ENCODE measurements around the gene SNX24.
A peak's percentile ranks its signal among the peaks of the same experiment; 100 is the strongest.

Gene SNX24

GRCh38 chr5:122845229-122846050, at the start of gene SNX24:
SNX24 (plus strand) TSS chr5:122845613; CDS start chr5:122845634, 21 bp downstream.
- no peak for TF ChIP-seq CTCF (IDR thresholded peaks at IDR 0.05; ENCODE audit: low read depth, low read length, missing control alignments)
- DNase-seq (ENCODE audit: extremely low read depth, low read depth) = no peak
- peak within 1 kb of the TSS; percentile 64 for H3K4me3 ChIP-seq (replicated peaks; ENCODE audit: low read depth, low read length)

- TF ChIP-seq CTCF (IDR thresholded peaks at IDR 0.05; ENCODE audit: low read depth, low read length, missing control alignments) = no peak
- no peak for DNase-seq (ENCODE audit: extremely low read depth, low read depth)
- no peak overlapping the region for H3K4me3 ChIP-seq (replicated peaks; ENCODE audit: low read depth, low read length)
Observed at GRCh38 chr5:122805481-122805880, 39.9 kb upstream of the SNX24 start.

- no peak for TF ChIP-seq CTCF (IDR thresholded peaks at IDR 0.05; ENCODE audit: low read depth, low read length, missing control alignments)
- H3K4me3 ChIP-seq (replicated peaks; ENCODE audit: low read depth, low read length) = no peak overlapping the region
- DNase-seq (ENCODE audit: extremely low read depth, low read depth) = no peak
Observed at GRCh38 chr5:122810405-122810804, 35.0 kb upstream of the SNX24 start.

- no peak for DNase-seq (ENCODE audit: extremely low read depth, low read depth)
- H3K4me3 ChIP-seq (replicated peaks; ENCODE audit: low read depth, low read length) = no peak overlapping the region
- no peak for TF ChIP-seq CTCF (IDR thresholded peaks at IDR 0.05; ENCODE audit: low read depth, low read length, missing control alignments)
Observed at GRCh38 chr5:122815218-122815767, 30.1 kb upstream of the SNX24 start.

- no peak overlapping the region for H3K4me3 ChIP-seq (replicated peaks; ENCODE audit: low read depth, low read length)
- no peak for DNase-seq (ENCODE audit: extremely low read depth, low read depth)
- TF ChIP-seq CTCF (IDR thresholded peaks at IDR 0.05; ENCODE audit: low read depth, low read length, missing control alignments) = no peak
Observed at GRCh38 chr5:122816756-122817155, 28.7 kb upstream of the SNX24 start.

GRCh38 chr5:122831984-122832383, 13.4 kb upstream of the SNX24 start:
- no peak overlapping the region for H3K4me3 ChIP-seq (replicated peaks; ENCODE audit: low read depth, low read length)
- TF ChIP-seq CTCF (IDR thresholded peaks at IDR 0.05; ENCODE audit: low read depth, low read length, missing control alignments) = no peak
- no peak for DNase-seq (ENCODE audit: extremely low read depth, low read depth)

All from HFF-Myc (cell line).